CD4-positive, alpha-beta memory T cell (primary cell): ENCODE results near the gene PPP1R3F. TPM values are rescaled to one million over a fixed set of nuclear protein-coding genes. Genes with fewer than 3 reads are reported as not detected.
A peak's percentile ranks its signal among the peaks of the same experiment; 100 is the strongest.

Experiments used
- CTCF ChIA-PET: fragments of 350-600 bp; sonication (Branson Sonifier 250); formaldehyde crosslinking; loops from one replicate; lab custom pipeline; 2021; ENCODE audit warnings: inconsistent platforms; ENCODE audit not compliant: partially characterized antibody; lab: Charles Lee
- POLR2A ChIA-PET: fragments of 350-600 bp; sonication (Branson Sonifier 250); formaldehyde crosslinking; loops from one replicate; lab custom pipeline; 2021; ENCODE audit not compliant: partially characterized antibody; lab: Charles Lee
- DNase-seq, 5 donors: peaks; one replicate each; pipeline versions ENCODE4 v3.0.0 to v3.0.0-alpha.2; 2020 to 2022; ENCODE audit warnings: mixed read lengths in 1 of 5
- H3K27ac ChIP-seq: one replicate; pipeline ENCODE4 v1.7.0; 2013; ENCODE audit warnings: low read depth, low read length
- H3K27me3 ChIP-seq: 2 replicates; pipeline ENCODE4 v1.7.0; 2013; ENCODE audit warnings: mild to moderate bottlenecking, low read length, moderate library complexity; ENCODE audit not compliant: insufficient read depth
- H3K36me3 ChIP-seq: 2 replicates; pipeline ENCODE4 v1.7.0; 2013; ENCODE audit warnings: mild to moderate bottlenecking, low read length, moderate library complexity; ENCODE audit not compliant: insufficient read depth
- H3K4me1 ChIP-seq: 2 replicates; pipeline ENCODE4 v1.7.0; 2013; ENCODE audit warnings: mild to moderate bottlenecking, low read length, moderate library complexity; ENCODE audit not compliant: insufficient read depth
- H3K4me3 ChIP-seq, 2 donors: one replicate each; pipeline ENCODE4 v1.7.0; 2013; ENCODE audit warnings: low read length in 2 of 2, mild to moderate bottlenecking in 1 of 2
- H3K9me3 ChIP-seq, 2 donors: one replicate each; pipeline ENCODE4 v1.7.0; 2013; ENCODE audit warnings: low read length in 2 of 2, control low read depth in 1 of 2; ENCODE audit not compliant: control insufficient read depth in 1 of 2
- H3K27ac Mint-ChIP-seq, 7 donors: one replicate each; pipeline ENCODE4 v1.8.0; 2020 to 2021; ENCODE audit warnings: mixed read lengths in 7 of 7, mild to moderate bottlenecking in 6 of 7, inconsistent platforms in 3 of 7, moderate library complexity in 3 of 7
- H3K27me3 Mint-ChIP-seq, 2 donors: one replicate each; pipeline ENCODE4 v1.8.0; 2020 to 2021; ENCODE audit warnings: mixed read lengths in 2 of 2
- H3K36me3 Mint-ChIP-seq, 2 donors: one replicate each; pipeline ENCODE4 v1.8.0; 2020 to 2021; ENCODE audit warnings: mixed read lengths in 2 of 2, inconsistent platforms in 1 of 2, mild to moderate bottlenecking in 1 of 2
- H3K4me1 Mint-ChIP-seq, 4 donors: one replicate each; pipeline ENCODE4 v1.8.0; 2020 to 2021; ENCODE audit warnings: mixed read lengths in 4 of 4, mild to moderate bottlenecking in 1 of 4
- H3K4me3 Mint-ChIP-seq, 8 donors: one replicate each; pipeline ENCODE4 v1.8.0; 2020 to 2021; ENCODE audit warnings: mixed read lengths in 8 of 8, mild to moderate bottlenecking in 7 of 8, moderate library complexity in 6 of 8, inconsistent platforms in 3 of 8
- H3K9me3 Mint-ChIP-seq, 8 donors: one replicate each; pipeline ENCODE4 v1.8.0; 2020 to 2021; ENCODE audit warnings: mixed read lengths in 8 of 8, mild to moderate bottlenecking in 5 of 8, inconsistent platforms in 3 of 8, moderate library complexity in 1 of 8
- intact Hi-C: fragments of 100-400 bp; cut with micrococcal nuclease; formaldehyde crosslinking; loops from one replicate; pipeline ENCODE4 v1.15.1; 2023
- polyA plus RNA-seq, 2 donors: library from polyadenylated mRNA; unstranded; fragments of 300-500 nt; fragmentation: Illumina TruSeq; gene quantifications; one replicate each; pipeline ENCODE4 v1.2.3, GENCODE V29; 2021
- total RNA-seq, 2 experiments: library from RNA; stranded (reverse); gene quantifications; one replicate each; pipeline ENCODE4 v1.2.3, GENCODE V29; 2021

PPP1R3F gene
- total and polyA plus RNA-seq, 4 experiments from 2014 or later: 4.8 to 17.7 (median 14.0) TPM

DNA sequence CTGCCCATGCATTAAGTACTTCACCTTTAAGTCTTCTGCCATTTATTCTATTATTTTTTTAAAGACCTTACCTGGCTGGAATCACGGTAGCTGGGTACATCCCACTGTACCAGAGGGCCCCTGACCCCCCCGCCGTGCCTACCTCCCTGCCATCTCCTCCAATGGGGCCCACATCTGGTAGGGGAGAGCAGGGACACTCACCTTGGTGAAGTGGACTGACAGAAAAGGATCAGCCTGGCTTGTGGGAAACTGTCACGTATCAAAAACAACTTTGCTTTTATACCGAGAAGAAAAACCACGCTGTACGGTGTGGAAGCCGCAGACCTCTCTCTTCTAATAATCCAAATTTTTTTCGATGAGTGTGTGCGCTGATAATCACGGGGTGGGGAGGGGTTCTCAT lies 5.1 kb upstream of the PPP1R3F start, which contains the start of gene FOXP3:
TSS of gene FOXP3 (minus strand) at position 251 of the 400 bp plus-strand sequence. CDS start 6,205 bp downstream, outside the sequence.
- ChIA-PET POLR2A (interaction anchor here (0.9 to 2.1 kb wide), 3 partner anchors 8 to 74 kb away, joined by 3 to 12 read pairs (median 3); no protein-coding TSS in a partner anchor), CTCF (no interaction called here)
- no peak for DNase-seq
- H3K27ac ChIP-seq: no peak within 1 kb of the TSS
- Mint-ChIP-seq H3K9me3 (peaks cover 0 to 3% (median 0%) of the 10 kb centered on the region in 8 donors), H3K27ac (peak within 1 kb of the TSS in 6 of 7 donors; percentile 18 to 86 (median 66)), H3K4me3 (peak within 1 kb of the TSS; percentile 47 to 77 (median 58)), H3K4me1 (peaks cover 12 to 51% (median 23%) of the 10 kb centered on the region in 4 donors), H3K27me3 (peaks cover 0 to 1% of the 10 kb centered on the region in 2 donors), H3K36me3 (peaks cover 0 to 7% of the 10 kb centered on the region in 2 donors)
- H3K9me3 ChIP-seq: no peaks in the 10 kb centered on the region
- no peak within 1 kb of the TSS for H3K4me3 ChIP-seq
- no peaks in the 10 kb centered on the region for H3K36me3 ChIP-seq
- H3K27me3 ChIP-seq: no peaks in the 10 kb centered on the region
- intact Hi-C loops: loop anchor here (10.0 kb wide), 1 partner anchor 190 kb away; the partner anchor contains the start of genes PRAF2 and WDR45
- H3K4me1 ChIP-seq: peaks cover 20% of the 10 kb centered on the region

GRCh38 chrX:49266523-49267445 lies 2.8 kb upstream of the PPP1R3F start:
- H3K36me3 Mint-ChIP-seq: peaks cover 4 to 12% of the 10 kb centered on the region in 2 donors
- H3K27ac Mint-ChIP-seq: peak overlapping the region in 3 of 7 donors; percentile 15 to 27 (median 19)
- Histone ChIP-seq H3K27me3 (no peaks in the 10 kb centered on the region), H3K4me1 (peaks cover 24% of the 10 kb centered on the region), H3K4me3 (no peak overlapping the region), H3K27ac (no peak overlapping the region), H3K36me3 (no peaks in the 10 kb centered on the region), H3K9me3 (no peaks in the 10 kb centered on the region)
- peaks cover 0 to 3% (median 0%) of the 10 kb centered on the region in 8 donors for H3K9me3 Mint-ChIP-seq
- DNase-seq: no peak
- POLR2A ChIA-PET: interaction anchor here (1.0 to 3.5 kb wide), 3 partner anchors 9 to 42 kb away, joined by 3 to 36 read pairs (median 28); no protein-coding TSS in a partner anchor
- CTCF ChIA-PET: interaction anchor here (1.0 to 1.3 kb wide), 2 partner anchors 9 to 74 kb away, joined by 3 to 4 read pairs; no protein-coding TSS in a partner anchor
- intact Hi-C loops: loop anchor here (5.0 to 10.0 kb wide), 2 partner anchors 192 to 464 kb away; partner anchors contain the start of genes HDAC6, PRAF2 and WDR45
- peaks cover 0 to 1% of the 10 kb centered on the region in 2 donors for H3K27me3 Mint-ChIP-seq
- peak overlapping the region in 2 of 8 donors; percentile 61 to 62 for H3K4me3 Mint-ChIP-seq
- H3K4me1 Mint-ChIP-seq: peaks cover 14 to 57% (median 29%) of the 10 kb centered on the region in 4 donors

- peaks cover 0 to 1% of the 10 kb centered on the region in 2 donors for H3K27me3 Mint-ChIP-seq
- POLR2A ChIA-PET: interaction anchor here (0.8 to 3.5 kb wide), 14 partner anchors 11 to 311 kb away, joined by 3 to 36 read pairs (median 4); partner anchors contain the start of genes CCDC22 and PLP2
- Histone ChIP-seq H3K4me3 (peak overlapping the region; percentile 65 to 68), H3K36me3 (no peaks in the 10 kb centered on the region), H3K27me3 (no peaks in the 10 kb centered on the region), H3K9me3 (no peaks in the 10 kb centered on the region), H3K27ac (peak overlapping the region; percentile 95), H3K4me1 (peaks cover 42% of the 10 kb centered on the region)
- no peak for DNase-seq
- CTCF ChIA-PET: interaction anchor here (0.7 to 1.1 kb wide), 3 partner anchors 76 to 113 kb away, joined by 3 to 7 read pairs (median 3); no protein-coding TSS in a partner anchor
- H3K27ac Mint-ChIP-seq: peak overlapping the region; percentile 99 to 100 (median 100)
- intact Hi-C loops: loop anchor here (1.0 to 10.0 kb wide), 5 partner anchors 33 to 466 kb away; partner anchors contain the start of genes CCDC22, HDAC6, PRAF2 and SYP
- peaks cover 4 to 12% of the 10 kb centered on the region in 2 donors for H3K36me3 Mint-ChIP-seq
- H3K4me3 Mint-ChIP-seq: peak overlapping the region; percentile 89 to 99 (median 95)
- peaks cover 21 to 64% (median 45%) of the 10 kb centered on the region in 4 donors for H3K4me1 Mint-ChIP-seq
- H3K9me3 Mint-ChIP-seq: peaks cover 0 to 3% (median 0%) of the 10 kb centered on the region in 8 donors
Observed at GRCh38 chrX:49268702-49269009, 937 bp upstream of the PPP1R3F start.

GRCh38 chrX:49269010-49269766 lies 405 bp upstream of the PPP1R3F start:
- peak overlapping the region; percentile 89 to 99 (median 95) for H3K4me3 Mint-ChIP-seq
- Histone ChIP-seq H3K9me3 (no peaks in the 10 kb centered on the region), H3K4me3 (peak overlapping the region; percentile 65 to 68), H3K27me3 (no peaks in the 10 kb centered on the region), H3K4me1 (peaks cover 47% of the 10 kb centered on the region), H3K27ac (peak overlapping the region; percentile 95), H3K36me3 (no peaks in the 10 kb centered on the region)
- peaks cover 4 to 12% of the 10 kb centered on the region in 2 donors for H3K36me3 Mint-ChIP-seq
- CTCF ChIA-PET: interaction anchor here (0.7 to 1.1 kb wide), 3 partner anchors 77 to 113 kb away, joined by 3 to 7 read pairs (median 3); no protein-coding TSS in a partner anchor
- POLR2A ChIA-PET: interaction anchor here (0.6 to 3.5 kb wide), 15 partner anchors 11 to 311 kb away, joined by 3 to 36 read pairs (median 4); partner anchors contain the start of genes CCDC22 and PLP2
- peak overlapping the region; percentile 99 to 100 (median 100) for H3K27ac Mint-ChIP-seq
- H3K27me3 Mint-ChIP-seq: no peaks in the 10 kb centered on the region
- H3K9me3 Mint-ChIP-seq: peaks cover 0 to 3% (median 0%) of the 10 kb centered on the region in 8 donors
- peak; percentile 92 to 98 (median 96) for DNase-seq
- intact Hi-C loops: loop anchor here (1.0 to 10.0 kb wide), 5 partner anchors 34 to 467 kb away; partner anchors contain the start of genes CCDC22, HDAC6, PRAF2 and SYP
- peaks cover 21 to 65% (median 47%) of the 10 kb centered on the region in 4 donors for H3K4me1 Mint-ChIP-seq

DNA sequence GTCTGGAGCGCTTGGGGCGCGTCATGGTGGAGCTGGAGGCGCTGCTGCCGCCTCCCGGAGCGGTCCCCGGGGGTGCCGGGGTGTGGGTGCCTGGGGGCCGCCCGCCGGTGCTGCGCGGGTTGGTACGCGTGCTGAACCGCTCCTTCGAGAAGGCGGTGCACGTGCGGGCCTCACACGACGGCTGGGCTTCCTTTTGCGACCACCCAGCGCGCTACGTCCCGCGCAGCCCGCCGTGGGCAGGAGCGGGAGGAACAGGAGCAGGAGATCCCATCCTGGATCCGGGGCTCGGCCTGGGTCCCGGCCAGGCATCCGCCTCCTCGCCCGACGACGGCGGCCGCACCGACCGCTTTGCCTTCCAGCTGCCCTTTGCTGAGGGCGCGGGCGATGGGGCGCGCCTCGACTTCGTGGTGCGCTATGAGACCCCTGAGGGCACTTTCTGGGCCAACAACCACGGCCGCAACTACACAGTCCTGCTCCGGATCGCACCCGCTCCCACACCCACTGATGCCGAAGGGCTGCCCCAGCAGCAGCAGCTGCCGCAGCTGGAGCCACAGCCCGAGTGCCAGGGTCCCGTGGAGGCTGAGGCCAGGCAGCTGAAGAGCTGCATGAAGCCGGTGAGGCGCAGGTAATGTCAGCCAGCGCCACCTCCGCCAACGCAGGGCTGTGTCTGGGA lies 792 bp downstream of the PPP1R3F start:
- H3K27me3 ChIP-seq: no peaks in the 10 kb centered on the region
- peak overlapping the region; percentile 23 to 68 for H3K4me3 ChIP-seq
- peak overlapping the region; percentile 95 for H3K27ac ChIP-seq
- peak overlapping the region; percentile 70 to 88 (median 78) for H3K4me3 Mint-ChIP-seq
- H3K9me3 Mint-ChIP-seq: peaks cover 0 to 3% (median 0%) of the 10 kb centered on the region in 8 donors
- peaks cover 4 to 14% of the 10 kb centered on the region in 2 donors for H3K36me3 Mint-ChIP-seq
- H3K36me3 ChIP-seq: no peaks in the 10 kb centered on the region
- peaks cover 33 to 67% (median 53%) of the 10 kb centered on the region in 4 donors for H3K4me1 Mint-ChIP-seq
- no peaks in the 10 kb centered on the region for H3K27me3 Mint-ChIP-seq
- POLR2A ChIA-PET: interaction anchor here (0.6 to 3.5 kb wide), 4 partner anchors 35 to 104 kb away, joined by 3 to 28 read pairs (median 6); partner anchors contain the start of gene CCDC22
- H3K9me3 ChIP-seq: no peaks in the 10 kb centered on the region
- peaks cover 59% of the 10 kb centered on the region for H3K4me1 ChIP-seq
- intact Hi-C loops: loop anchor here (5.0 kb wide), 1 partner anchor 37 kb away; no protein-coding TSS in a partner anchor
- no peak for DNase-seq
- H3K27ac Mint-ChIP-seq: peak overlapping the region in 5 of 7 donors; percentile 73 to 91 (median 85)
- CTCF ChIA-PET: interaction anchor here (3.4 kb wide), 1 partner anchor 78 kb away, joined by 15 read pairs; no protein-coding TSS in a partner anchor
